K562 (cell line): Measurements from ENCODE around the gene YOD1. TPM values are rescaled to one million over a fixed set of nuclear protein-coding genes. Genes with fewer than 3 reads are reported as not detected.

Experiments
- EGR1 ChIP-seq: fragments of 450-650 bp; conservative IDR thresholded peaks from 2 replicates; pipeline ENCODE4 v1.6.1; 2017; ENCODE audit warnings: mild to moderate bottlenecking
- EHMT2 ChIP-seq: fragments of 450-650 bp; IDR thresholded peaks from 2 replicates; pipeline ENCODE4 v1.6.1; 2018; ENCODE audit warnings: antibody characterized with exemption
- EP300 ChIP-seq: IDR thresholded peaks from 2 replicates; pipeline ENCODE4 v1.6.1; 2012; ENCODE audit warnings: low read length, improper control_type of control experiment
- ESRRB ChIP-seq: fragments of 250-450 bp; sonication (Bioruptor Pico); IDR thresholded peaks from 2 replicates; pipeline ENCODE4 v1.5.0; 2020; ENCODE audit warnings: mild to moderate bottlenecking, moderate library complexity, borderline replicate concordance
- FOXJ3 ChIP-seq: sonication (generic); formaldehyde crosslinking; IDR thresholded peaks from 2 replicates; pipeline ENCODE4 v1.4.0; 2020; ENCODE audit warnings: mild to moderate bottlenecking, missing genetic modification reagents
- GMEB1 ChIP-seq: fragments of 250-450 bp; sonication (Bioruptor Pico); IDR thresholded peaks from 2 replicates; pipeline ENCODE4 v1.4.0; 2020; ENCODE audit warnings: mild to moderate bottlenecking
- HMBOX1 ChIP-seq: sonication (generic); IDR thresholded peaks from 2 replicates; pipeline ENCODE4 v1.6.1; 2016
- KAT8 ChIP-seq: fragments of 450-650 bp; IDR thresholded peaks from 2 replicates; pipeline ENCODE4 v1.6.1; 2016; ENCODE audit warnings: low read depth, mild to moderate bottlenecking
- MNT ChIP-seq, 2 experiments: fragments of 450-650 bp; conservative IDR thresholded peaks; 2 replicates each; pipeline ENCODE4 v1.6.1; 2017; ENCODE audit warnings: mild to moderate bottlenecking in 2 of 2, moderate library complexity in 2 of 2
- NCOA2 ChIP-seq, 2 experiments: fragments of 450-650 bp; IDR thresholded peaks; 2 replicates each; pipeline ENCODE4 v1.6.1; 2018; ENCODE audit warnings: mild to moderate bottlenecking in 2 of 2, moderate library complexity in 1 of 2; ENCODE audit not compliant: partially characterized antibody in 2 of 2
- POLR2A ChIP-seq: fragments of 450-650 bp; conservative IDR thresholded peaks from 2 replicates; pipeline ENCODE4 v1.6.1; 2016
- RAD21 ChIP-seq, 2 experiments: fragments of 250-450 bp in 1 of 2; fragments of 450-650 bp in 1 of 2; sonication (Bioruptor Pico) in 1 of 2; formaldehyde crosslinking in 1 of 2; IDR thresholded peaks in 1 of 2; conservative IDR thresholded peaks in 1 of 2; 2 replicates each; pipeline versions ENCODE4 v1.4.0 to v1.8.0; 2020 to 2022; ENCODE audit warnings: mild to moderate bottlenecking in 2 of 2, moderate library complexity in 1 of 2
- RBM39 ChIP-seq: fragments of 200-400 bp; formaldehyde crosslinking; optimal IDR thresholded peaks from 2 replicates; pipeline ENCODE3; 2018; ENCODE audit warnings: low read depth, low read length
- RFX1 ChIP-seq: fragments of 450-650 bp; IDR thresholded peaks from 2 replicates; pipeline ENCODE4 v1.6.1; 2016; ENCODE audit warnings: mild to moderate bottlenecking, moderate library complexity
- SMARCA5 ChIP-seq: fragments of 450-650 bp; IDR thresholded peaks from 2 replicates; pipeline ENCODE4 v1.6.1; 2016
- ZEB2 ChIP-seq: fragments of 450-650 bp; IDR thresholded peaks from 2 replicates; pipeline ENCODE4 v1.6.1; 2016
- ZNF324 ChIP-seq: fragments of 250-450 bp; sonication (Bioruptor Pico); IDR thresholded peaks from 2 replicates; pipeline ENCODE4 v1.4.0; 2020; ENCODE audit warnings: mild to moderate bottlenecking
- ZNF592 ChIP-seq: fragments of 450-650 bp; IDR thresholded peaks from 2 replicates; pipeline ENCODE4 v1.6.1; 2017; ENCODE audit warnings: antibody characterized with exemption, mild to moderate bottlenecking
- polyA plus RNA-seq, 8 experiments: library from polyadenylated mRNA; depleted of rRNA in 4 of 8; stranded (reverse) in 5 of 8; unstranded in 3 of 8; fragments of >200 nt; fragmentation: Nextera tagmentation in 2 of 8; fragmentation: Illumina TruSeq in 1 of 8; extraction: Ambion mirVana in 2 of 8; extraction: Trizol in 1 of 8; gene quantifications; 2 replicates each; pipeline versions ENCODE4 v1.2.1 to v1.2.3, GENCODE V29; 2011 to 2014; ENCODE audit warnings: inconsistent platforms in 1 of 8, missing spikeins in 1 of 8
- total RNA-seq, 7 experiments: library from RNA; depleted of rRNA in 6 of 7; stranded (reverse); fragments of >200 nt in 6 of 7; fragmentation: Illumina TruSeq in 2 of 7; extraction: Trizol in 2 of 7; gene quantifications; 2 replicates each; pipeline versions ENCODE4 v1.2.1 to v1.2.3, GENCODE V29; 2011 to 2021; ENCODE audit warnings: low replicate concordance in 1 of 7

The YOD1 gene
- total and polyA plus RNA-seq, 9 of the 15 experiments (the other 6 are each of a cell fraction or from before 2014, with no cell fraction given): 18.2 to 78.1 (median 46.9) TPM

GRCh38 chr1:207020065-207020708 lies 30.8 kb downstream of the YOD1 start (continued):
- TF ChIP-seq MNT (conservative IDR thresholded peaks at IDR 0.05): 0 out of 4 replicates have a peak, but pooled peaks of 1 of the 2 experiments have one; percentile 28
- TF ChIP-seq EP300: peak; percentile 17; the same call in 1 of the 2 replicates
- TF ChIP-seq RBM39: no peak
- no peak for TF ChIP-seq RFX1
- peak; percentile 19; the same call in 1 of the 2 replicates for TF ChIP-seq ZEB2
- no peak for TF ChIP-seq SMARCA5
- TF ChIP-seq EHMT2: no peak
- TF ChIP-seq ZNF324: 0 out of 2 replicates have a peak, but pooled peaks have one; percentile 15
- peak; percentile 35; the same call in 1 of the 2 replicates for TF ChIP-seq ESRRB (CRISPR knock-in tag)
- TF ChIP-seq HMBOX1: 0 out of 2 replicates have a peak, but pooled peaks have one; percentile 14
- TF ChIP-seq KAT8: no peak
- no peak for TF ChIP-seq RAD21 (CRISPR knock-in tag; conservative IDR thresholded peaks at IDR 0.05 in 1 of 2, IDR thresholded peaks at IDR 0.05 in 1 of 2)
- TF ChIP-seq ZNF592: peak; percentile 12; the same call in 1 of the 2 replicates
- no peak for TF ChIP-seq FOXJ3 (CRISPR knock-in tag)
- TF ChIP-seq EGR1: peak; percentile 35; the same call in 1 of the 2 replicates
- no peak for TF ChIP-seq POLR2A
- TF ChIP-seq GMEB1 (CRISPR knock-in tag): 0 out of 2 replicates have a peak, but pooled peaks have one; percentile 12
- TF ChIP-seq NCOA2 (IDR thresholded peaks at IDR 0.05; ENCODE audit: partially characterized antibody in 2 of 2): no peak
